Neural cell (in vitro differentiated cells): ENCODE results near the gene PKIB. TPM values are rescaled to one million over a fixed set of nuclear protein-coding genes. Genes with fewer than 3 reads are reported as not detected.

Experiments
- H2AFZ ChIP-seq: fragments of 200-600, 300-800 bp; sonication (generic), shearing (Covaris generic); 2 replicates; pipeline ENCODE4 v1.6.0; 2014; ENCODE audit warnings: low read depth, mild to moderate bottlenecking, antibody characterized with exemption, low read length, moderate library complexity
- H3F3A ChIP-seq: fragments of 200-600 bp; shearing (Covaris generic); 2 replicates; pipeline ENCODE4 v1.6.1; 2016; ENCODE audit warnings: mild to moderate bottlenecking, moderate library complexity, mixed read lengths, antibody characterized with exemption, low read length; ENCODE audit not compliant: insufficient read depth, poor library complexity, severe bottlenecking
- H3K27ac ChIP-seq: fragments of 200-600, 300-800 bp; sonication (generic), shearing (Covaris generic); 2 replicates; pipeline ENCODE4 v1.5.1; 2014; ENCODE audit warnings: mild to moderate bottlenecking, low read length, moderate library complexity
- H3K27me3 ChIP-seq: fragments of 300-800, 200-600 bp; sonication (generic), shearing (Covaris generic); 2 replicates; pipeline ENCODE4 v1.6.0; 2014; ENCODE audit warnings: mild to moderate bottlenecking, low read depth, low read length, moderate library complexity; ENCODE audit not compliant: insufficient read depth
- H3K36me3 ChIP-seq: fragments of 300-800, 200-600 bp; sonication (generic), shearing (Covaris generic); 2 replicates; pipeline ENCODE4 v1.5.1; 2014; ENCODE audit warnings: mild to moderate bottlenecking, antibody characterized with exemption, low read length, moderate library complexity; ENCODE audit not compliant: insufficient read depth
- H3K4me2 ChIP-seq: fragments of 300-800, 200-600 bp; sonication (generic), shearing (Covaris generic); 2 replicates; pipeline ENCODE4 v1.6.0; 2014; ENCODE audit warnings: mild to moderate bottlenecking, low read length
- H3K4me3 ChIP-seq: fragments of 300-800, 200-600 bp; sonication (generic), shearing (Covaris generic); 2 replicates; pipeline ENCODE4 v1.5.1; 2014; ENCODE audit warnings: mild to moderate bottlenecking, low read length, moderate library complexity
- H3K79me2 ChIP-seq: fragments of 200-600 bp; shearing (Covaris generic); replicated peaks from 2 replicates; pipeline ENCODE4 v1.6.0; 2014; ENCODE audit warnings: mild to moderate bottlenecking, low read length, moderate library complexity; ENCODE audit not compliant: insufficient read depth
- H3K9ac ChIP-seq: fragments of 300-800, 200-600 bp; sonication (generic), shearing (Covaris generic); 2 replicates; pipeline ENCODE4 v1.6.1; 2016; ENCODE audit warnings: mild to moderate bottlenecking, low read length, mixed read lengths
- H3K9me2 ChIP-seq: fragments of 200-600 bp; shearing (Covaris generic); 2 replicates; pipeline ENCODE4 v1.6.1; 2016; ENCODE audit warnings: mild to moderate bottlenecking, low read length, mixed read lengths; ENCODE audit not compliant: insufficient read depth
- H3K9me3 ChIP-seq: fragments of 200-600, 300-800 bp; sonication (generic), shearing (Covaris generic); 2 replicates; pipeline ENCODE4 v1.6.1; 2016; ENCODE audit warnings: mild to moderate bottlenecking, mixed run types, low read length, moderate library complexity, mixed read lengths
- H4K20me1 ChIP-seq: fragments of 200-600 bp; shearing (Covaris generic); 2 replicates; pipeline ENCODE4 v1.6.1; 2016; ENCODE audit warnings: mild to moderate bottlenecking, mixed run types; ENCODE audit not compliant: insufficient read depth
- EP300 ChIP-seq: fragments of 450-650 bp; conservative IDR thresholded peaks from 2 replicates; pipeline ENCODE4 v1.6.1; 2014; ENCODE audit warnings: antibody characterized with exemption, mild to moderate bottlenecking, moderate library complexity; ENCODE audit not compliant: poor library complexity, severe bottlenecking
- EZH2 ChIP-seq: fragments of 200-600, 300-800 bp; shearing (Covaris generic), sonication (generic); IDR thresholded peaks from 2 replicates; pipeline ENCODE4 v1.6.1; 2014; ENCODE audit warnings: antibody characterized with exemption, low read length, borderline replicate concordance, mild to moderate bottlenecking; ENCODE audit not compliant: insufficient read depth, poor library complexity, severe bottlenecking
- MXI1 ChIP-seq: fragments of 450-650 bp; conservative IDR thresholded peaks from 2 replicates; pipeline ENCODE4 v1.6.1; 2014; ENCODE audit warnings: antibody characterized with exemption, mild to moderate bottlenecking; ENCODE audit not compliant: poor library complexity, severe bottlenecking
- POLR2AphosphoS5 ChIP-seq: IDR thresholded peaks from 2 replicates; pipeline ENCODE4 v1.6.1; 2012
- RAD21 ChIP-seq: fragments of 450-650 bp; conservative IDR thresholded peaks from 2 replicates; pipeline ENCODE4 v1.6.1; 2014; ENCODE audit warnings: antibody characterized with exemption, mild to moderate bottlenecking, moderate library complexity
- SMC3 ChIP-seq: fragments of 450-650 bp; conservative IDR thresholded peaks from 2 replicates; pipeline ENCODE4 v1.6.1; 2014; ENCODE audit warnings: antibody characterized with exemption, mild to moderate bottlenecking, moderate library complexity; ENCODE audit not compliant: poor library complexity
- TAF1 ChIP-seq: IDR thresholded peaks from 2 replicates; pipeline ENCODE4 v1.6.1; 2012; ENCODE audit warnings: low read depth
- polyA plus RNA-seq: library from polyadenylated mRNA; depleted of rRNA; stranded (reverse); fragments of >200 nt; gene quantifications from 2 replicates; pipeline ENCODE4 v1.2.3, GENCODE V29; 2014
- TF ChIP-seq, protein P1 (sequence below): fragments of 450-650 bp; IDR thresholded peaks from 2 replicates; pipeline ENCODE4 v1.5.1; 2014; ENCODE audit warnings: antibody characterized with exemption, mild to moderate bottlenecking, moderate library complexity; ENCODE audit not compliant: poor library complexity, severe bottlenecking
- TF ChIP-seq, protein P2 (sequence below): IDR thresholded peaks from 2 replicates; pipeline ENCODE4 v1.6.1; 2012; ENCODE audit warnings: borderline replicate concordance

PKIB gene
- polyA plus RNA-seq, 1 donor from 2014 or later = 22.8 TPM

DNA sequence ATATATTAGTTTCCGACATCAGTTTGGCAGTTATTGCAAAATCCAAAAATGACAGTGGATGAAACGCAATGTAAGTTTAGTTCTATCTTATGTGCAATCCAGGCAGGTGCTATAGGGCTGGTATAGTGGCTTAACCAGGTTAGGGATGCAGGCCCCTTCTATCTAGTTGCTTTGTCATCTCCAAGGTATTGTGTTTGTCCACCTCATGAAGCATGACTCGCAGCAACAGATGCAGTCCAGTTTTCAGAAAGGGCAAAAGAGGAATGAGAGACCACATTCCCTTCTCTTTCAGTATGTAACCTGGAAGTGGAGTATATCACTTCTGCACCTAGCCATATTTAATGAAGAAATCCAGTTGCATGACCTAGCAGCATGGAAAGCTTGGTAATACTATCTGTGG is 59.7 kb downstream of the PKIB start:
- H3F3A ChIP-seq = no peaks in the 10 kb centered on the region
- no peaks in the 10 kb centered on the region for H3K9me2 ChIP-seq
- no peak overlapping the region for H3K4me3 ChIP-seq
- H3K27me3 ChIP-seq = no peaks in the 10 kb centered on the region
- no peaks in the 10 kb centered on the region for H3K9me3 ChIP-seq
- no peak overlapping the region for H3K9ac ChIP-seq
- no peaks in the 10 kb centered on the region for H4K20me1 ChIP-seq
- no peak overlapping the region for H3K4me2 ChIP-seq
- no peaks in the 10 kb centered on the region for H3K79me2 ChIP-seq
- H3K36me3 ChIP-seq = no peaks in the 10 kb centered on the region
- no peak overlapping the region for H3K27ac ChIP-seq
- TF ChIP-seq EZH2 (no peak), POLR2AphosphoS5 (no peak)
- H2AFZ ChIP-seq = no peak overlapping the region

DNA sequence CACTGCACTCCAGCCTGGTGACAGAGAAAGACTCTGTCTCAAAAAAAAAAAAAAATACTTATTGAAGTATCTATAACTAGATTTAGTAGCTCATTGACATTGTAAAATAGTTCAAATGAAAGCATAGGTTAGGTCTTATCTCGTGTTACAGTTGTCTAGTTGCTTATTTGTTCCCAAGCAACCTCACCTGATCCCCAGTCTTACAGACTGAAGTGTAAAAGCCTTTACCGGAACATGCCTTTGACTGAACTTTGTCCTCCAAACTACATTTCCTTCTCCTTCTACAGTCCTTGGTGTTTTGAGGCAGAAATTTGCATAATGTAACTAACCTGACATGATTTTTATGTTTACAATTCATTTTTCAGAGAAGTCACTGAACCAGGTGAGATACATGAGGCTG is 61.0 kb downstream of the PKIB start:
- no peak overlapping the region for H3K9ac ChIP-seq
- TF ChIP-seq, protein P1, sequence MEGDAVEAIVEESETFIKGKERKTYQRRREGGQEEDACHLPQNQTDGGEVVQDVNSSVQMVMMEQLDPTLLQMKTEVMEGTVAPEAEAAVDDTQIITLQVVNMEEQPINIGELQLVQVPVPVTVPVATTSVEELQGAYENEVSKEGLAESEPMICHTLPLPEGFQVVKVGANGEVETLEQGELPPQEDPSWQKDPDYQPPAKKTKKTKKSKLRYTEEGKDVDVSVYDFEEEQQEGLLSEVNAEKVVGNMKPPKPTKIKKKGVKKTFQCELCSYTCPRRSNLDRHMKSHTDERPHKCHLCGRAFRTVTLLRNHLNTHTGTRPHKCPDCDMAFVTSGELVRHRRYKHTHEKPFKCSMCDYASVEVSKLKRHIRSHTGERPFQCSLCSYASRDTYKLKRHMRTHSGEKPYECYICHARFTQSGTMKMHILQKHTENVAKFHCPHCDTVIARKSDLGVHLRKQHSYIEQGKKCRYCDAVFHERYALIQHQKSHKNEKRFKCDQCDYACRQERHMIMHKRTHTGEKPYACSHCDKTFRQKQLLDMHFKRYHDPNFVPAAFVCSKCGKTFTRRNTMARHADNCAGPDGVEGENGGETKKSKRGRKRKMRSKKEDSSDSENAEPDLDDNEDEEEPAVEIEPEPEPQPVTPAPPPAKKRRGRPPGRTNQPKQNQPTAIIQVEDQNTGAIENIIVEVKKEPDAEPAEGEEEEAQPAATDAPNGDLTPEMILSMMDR = no peak
- no peak for TF ChIP-seq TAF1
- TF ChIP-seq MXI1 = no peak
- TF ChIP-seq POLR2AphosphoS5 = no peak
- TF ChIP-seq, protein P2, sequence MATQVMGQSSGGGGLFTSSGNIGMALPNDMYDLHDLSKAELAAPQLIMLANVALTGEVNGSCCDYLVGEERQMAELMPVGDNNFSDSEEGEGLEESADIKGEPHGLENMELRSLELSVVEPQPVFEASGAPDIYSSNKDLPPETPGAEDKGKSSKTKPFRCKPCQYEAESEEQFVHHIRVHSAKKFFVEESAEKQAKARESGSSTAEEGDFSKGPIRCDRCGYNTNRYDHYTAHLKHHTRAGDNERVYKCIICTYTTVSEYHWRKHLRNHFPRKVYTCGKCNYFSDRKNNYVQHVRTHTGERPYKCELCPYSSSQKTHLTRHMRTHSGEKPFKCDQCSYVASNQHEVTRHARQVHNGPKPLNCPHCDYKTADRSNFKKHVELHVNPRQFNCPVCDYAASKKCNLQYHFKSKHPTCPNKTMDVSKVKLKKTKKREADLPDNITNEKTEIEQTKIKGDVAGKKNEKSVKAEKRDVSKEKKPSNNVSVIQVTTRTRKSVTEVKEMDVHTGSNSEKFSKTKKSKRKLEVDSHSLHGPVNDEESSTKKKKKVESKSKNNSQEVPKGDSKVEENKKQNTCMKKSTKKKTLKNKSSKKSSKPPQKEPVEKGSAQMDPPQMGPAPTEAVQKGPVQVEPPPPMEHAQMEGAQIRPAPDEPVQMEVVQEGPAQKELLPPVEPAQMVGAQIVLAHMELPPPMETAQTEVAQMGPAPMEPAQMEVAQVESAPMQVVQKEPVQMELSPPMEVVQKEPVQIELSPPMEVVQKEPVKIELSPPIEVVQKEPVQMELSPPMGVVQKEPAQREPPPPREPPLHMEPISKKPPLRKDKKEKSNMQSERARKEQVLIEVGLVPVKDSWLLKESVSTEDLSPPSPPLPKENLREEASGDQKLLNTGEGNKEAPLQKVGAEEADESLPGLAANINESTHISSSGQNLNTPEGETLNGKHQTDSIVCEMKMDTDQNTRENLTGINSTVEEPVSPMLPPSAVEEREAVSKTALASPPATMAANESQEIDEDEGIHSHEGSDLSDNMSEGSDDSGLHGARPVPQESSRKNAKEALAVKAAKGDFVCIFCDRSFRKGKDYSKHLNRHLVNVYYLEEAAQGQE = no peak
- TF ChIP-seq SMC3 = no peak
- no peak for TF ChIP-seq EZH2
- TF ChIP-seq RAD21 = no peak
- no peak for TF ChIP-seq EP300

More for the DNA sequence above, 61.0 kb downstream of the PKIB start:
- Histone ChIP-seq H3K9me2 (no peaks in the 10 kb centered on the region), H3K9me3 (no peaks in the 10 kb centered on the region), H3K4me3 (no peak overlapping the region), H3K27ac (no peak overlapping the region), H3F3A (no peaks in the 10 kb centered on the region), H3K79me2 (no peaks in the 10 kb centered on the region), H3K27me3 (no peaks in the 10 kb centered on the region), H3K36me3 (no peaks in the 10 kb centered on the region), H4K20me1 (no peaks in the 10 kb centered on the region), H3K4me2 (no peak overlapping the region), H2AFZ (no peak overlapping the region)
